ENCODE measurements around the gene FAM210A.

FAM210A gene

GRCh38 chr18:13640266-13640860 is 86.0 kb downstream of the FAM210A start:
- H3K4me3 ChIP-seq (replicated peaks; ENCODE audit: insufficient read depth, low read length): no peak overlapping the region
- TF ChIP-seq SPI1 (IDR thresholded peaks at IDR 0.05; ENCODE audit: borderline replicate concordance, low read depth) (no peak), REST (IDR thresholded peaks at IDR 0.05; ENCODE audit: insufficient replicate concordance, low read depth) (no peak), GABPA (IDR thresholded peaks at IDR 0.05; ENCODE audit: low read depth) (no peak), CTCF (IDR thresholded peaks at IDR 0.05; ENCODE audit: insufficient read depth, low read length) (no peak), POLR2AphosphoS5 (IDR thresholded peaks at IDR 0.05; ENCODE audit: low read depth) (no peak)
- H3K27ac ChIP-seq (replicated peaks): no peak overlapping the region
- no peak for DNase-seq (ENCODE audit: low read depth in 1 of 2, low spot score in 1 of 2)
- H3K27me3 ChIP-seq (ENCODE audit: insufficient read depth, poor library complexity, severe bottlenecking): no peaks in the 10 kb centered on the region

- no peaks in the 10 kb centered on the region for H3K27me3 ChIP-seq (ENCODE audit: insufficient read depth, poor library complexity, severe bottlenecking)
- no peak for TF ChIP-seq SPI1 (IDR thresholded peaks at IDR 0.05; ENCODE audit: borderline replicate concordance, low read depth)
- TF ChIP-seq CTCF (IDR thresholded peaks at IDR 0.05; ENCODE audit: insufficient read depth, low read length): no peak
- no peak for TF ChIP-seq REST (IDR thresholded peaks at IDR 0.05; ENCODE audit: insufficient replicate concordance, low read depth)
- TF ChIP-seq GABPA (IDR thresholded peaks at IDR 0.05; ENCODE audit: low read depth): no peak
- no peak for TF ChIP-seq POLR2AphosphoS5 (IDR thresholded peaks at IDR 0.05; ENCODE audit: low read depth)
- no peak for DNase-seq (ENCODE audit: low read depth in 1 of 2, low spot score in 1 of 2)
- H3K4me3 ChIP-seq (replicated peaks; ENCODE audit: insufficient read depth, low read length): no peak overlapping the region
- no peak overlapping the region for H3K27ac ChIP-seq (replicated peaks)
Observed at GRCh38 chr18:13638719-13639595, 87.4 kb downstream of the FAM210A start.

GRCh38 chr18:13635046-13635445 is 91.3 kb downstream of the FAM210A start:
- TF ChIP-seq CTCF (IDR thresholded peaks at IDR 0.05; ENCODE audit: insufficient read depth, low read length) (no peak), POLR2AphosphoS5 (IDR thresholded peaks at IDR 0.05; ENCODE audit: low read depth) (no peak)
- H3K27ac ChIP-seq (replicated peaks): no peak overlapping the region
- DNase-seq (ENCODE audit: low read depth in 1 of 2, low spot score in 1 of 2): no peak
- no peaks in the 10 kb centered on the region for H3K27me3 ChIP-seq (ENCODE audit: insufficient read depth, poor library complexity, severe bottlenecking)
- H3K4me3 ChIP-seq (replicated peaks; ENCODE audit: insufficient read depth, low read length): no peak overlapping the region

Data from HL-60 (cell line).